Naive thymus-derived CD4-positive, alpha-beta T cell (primary cell): Measurements from ENCODE around the gene B4GALT4. TPM values are rescaled to one million over a fixed set of nuclear protein-coding genes. Genes with fewer than 3 reads are reported as not detected.
"Not testable (repeated sequence)": the region's sequence is repeated elsewhere in the genome, so short reads cannot be mapped to it uniquely, and the experiment has no call there.

Source experiments
- ATAC-seq: fragments of 150-1000 bp; cut with Tn5 transposase; 2 replicates; pipeline ENCODE4 v1.10.0; 2021; ENCODE audit warnings: mild to moderate bottlenecking, moderate library complexity
- CTCF ChIA-PET: fragments of 350-600 bp; sonication (Branson Sonifier 250); formaldehyde crosslinking; loops from one replicate; lab custom pipeline; 2021; ENCODE audit warnings: antibody characterized with exemption; lab: Charles Lee
- POLR2A ChIA-PET: fragments of 350-600 bp; sonication (Branson Sonifier 250); formaldehyde crosslinking; loops from one replicate; lab custom pipeline; 2021; ENCODE audit warnings: antibody characterized with exemption, inconsistent platforms; lab: Charles Lee
- DNase-seq, 9 donors: peaks; one replicate each; pipeline versions ENCODE4 v3.0.0 to v3.0.0-alpha.2; 2020 to 2022; ENCODE audit warnings: mixed read lengths in 1 of 9
- H3K27ac ChIP-seq: one replicate; pipeline ENCODE4 v1.7.0; 2013; ENCODE audit warnings: mild to moderate bottlenecking, low read depth, low read length, moderate library complexity
- H3K27me3 ChIP-seq, 2 donors: one replicate each; pipeline ENCODE4 v1.7.0; 2013; ENCODE audit warnings: low read length in 2 of 2, mild to moderate bottlenecking in 2 of 2, moderate library complexity in 2 of 2; ENCODE audit not compliant: control insufficient read depth in 2 of 2, insufficient read depth in 2 of 2
- H3K36me3 ChIP-seq, 3 experiments: 1 replicate in 2 of 3; 2 replicates in 1 of 3; pipeline ENCODE4 v1.7.0; 2013; ENCODE audit warnings: low read length in 3 of 3, mild to moderate bottlenecking in 3 of 3, moderate library complexity in 1 of 3; ENCODE audit not compliant: insufficient read depth in 3 of 3, control insufficient read depth in 2 of 3
- H3K4me1 ChIP-seq, 2 donors: one replicate each; pipeline ENCODE4 v1.7.0; 2013; ENCODE audit warnings: low read length in 2 of 2, mild to moderate bottlenecking in 2 of 2, moderate library complexity in 1 of 2; ENCODE audit not compliant: control insufficient read depth in 2 of 2, insufficient read depth in 2 of 2
- H3K4me3 ChIP-seq: 2 replicates; pipeline ENCODE4 v1.7.0; 2013; ENCODE audit warnings: mild to moderate bottlenecking, low read length
- H3K9me3 ChIP-seq, 3 experiments: 1 replicate in 2 of 3; 2 replicates in 1 of 3; pipeline ENCODE4 v1.7.0; 2013; ENCODE audit warnings: low read length in 3 of 3; ENCODE audit not compliant: control insufficient read depth in 2 of 3
- H3K27ac Mint-ChIP-seq, 9 donors: one replicate each; pipeline ENCODE4 v1.8.0; 2020 to 2022; ENCODE audit warnings: mixed read lengths in 9 of 9, mild to moderate bottlenecking in 8 of 9, moderate library complexity in 5 of 9, inconsistent platforms in 2 of 9
- H3K27me3 Mint-ChIP-seq, 5 donors: one replicate each; pipeline ENCODE4 v1.8.0; 2021 to 2022; ENCODE audit warnings: mixed read lengths in 5 of 5, mild to moderate bottlenecking in 1 of 5
- H3K36me3 Mint-ChIP-seq, 5 donors: one replicate each; pipeline ENCODE4 v1.8.0; 2020 to 2022; ENCODE audit warnings: mixed read lengths in 5 of 5, mild to moderate bottlenecking in 3 of 5, inconsistent platforms in 1 of 5
- H3K4me1 Mint-ChIP-seq, 7 donors: one replicate each; pipeline ENCODE4 v1.8.0; 2020 to 2022; ENCODE audit warnings: mixed read lengths in 7 of 7, mild to moderate bottlenecking in 3 of 7, inconsistent platforms in 1 of 7
- H3K4me3 Mint-ChIP-seq, 10 donors: one replicate each; pipeline ENCODE4 v1.8.0; 2020 to 2022; ENCODE audit warnings: mild to moderate bottlenecking in 10 of 10, mixed read lengths in 10 of 10, moderate library complexity in 6 of 10, inconsistent platforms in 2 of 10
- H3K9me3 Mint-ChIP-seq, 11 donors: one replicate each; pipeline ENCODE4 v1.8.0; 2020 to 2022; ENCODE audit warnings: mixed read lengths in 11 of 11, mild to moderate bottlenecking in 4 of 11, inconsistent platforms in 1 of 11, moderate library complexity in 1 of 11
- intact Hi-C, 2 donors: fragments of 100-400 bp; cut with micrococcal nuclease; formaldehyde crosslinking; loops; one replicate each; pipeline ENCODE4 v1.15.1; 2023
- polyA plus RNA-seq, 2 donors: library from polyadenylated mRNA; unstranded; fragments of 300-500 nt; fragmentation: Illumina TruSeq; gene quantifications; one replicate each; pipeline ENCODE4 v1.2.3, GENCODE V29; 2021
- total RNA-seq, 6 experiments: library from RNA in 5 of 6; stranded (reverse) in 5 of 6; gene quantifications; 1 replicate in 5 of 6; 2 replicates in 1 of 6; pipeline ENCODE4 v1.2.3 and lab custom pipeline; 2021 to 2026

The B4GALT4 gene
- total and polyA plus RNA-seq, 7 experiments from 2014 or later, result 17.9 to 39.8 (median 29.6) TPM

GRCh38 chr3:119257111-119257510, 16.4 kb upstream of the B4GALT4 start:
- ATAC-seq, result no peak

GRCh38 chr3:119255214-119255613, 14.5 kb upstream of the B4GALT4 start:
- Mint-ChIP-seq H3K27me3 (peaks cover 0 to 23% (median 0%) of the 10 kb centered on the region in 5 donors), H3K36me3 (no peaks in the 10 kb centered on the region), H3K4me1 (peaks cover 0 to 6% (median 2%) of the 10 kb centered on the region in 7 donors), H3K4me3 (no peak overlapping the region), H3K27ac (no peak overlapping the region), H3K9me3 (peaks cover 0 to 5% (median 0%) of the 10 kb centered on the region in 11 donors)
- Histone ChIP-seq H3K36me3 (no peaks in the 10 kb centered on the region), H3K4me1 (no peaks in the 10 kb centered on the region), H3K27me3 (no peaks in the 10 kb centered on the region), H3K4me3 (no peak overlapping the region), H3K9me3 (no peaks in the 10 kb centered on the region), H3K27ac (no peak overlapping the region)
- DNase-seq, result no peak
- intact Hi-C loops, result no loop called here
- POLR2A ChIA-PET, result no interaction called here
- no peak for ATAC-seq
- CTCF ChIA-PET, result no interaction called here

More at GRCh38 chr3:119257111-119257510, 16.4 kb upstream of the B4GALT4 start:
- ChIA-PET POLR2A (no interaction called here), CTCF (interaction anchor here (0.6 kb wide), 1 partner anchor 220 kb away, joined by 5 read pairs; no protein-coding TSS in a partner anchor)
- intact Hi-C loops, result no loop called here
- no peaks in the 10 kb centered on the region for H3K27me3 ChIP-seq
- H3K4me3 ChIP-seq, result no peak overlapping the region
- Mint-ChIP-seq H3K4me1 (peaks cover 0 to 12% (median 6%) of the 10 kb centered on the region in 7 donors), H3K27ac (no peak overlapping the region), H3K27me3 (peaks cover 0 to 13% (median 0%) of the 10 kb centered on the region in 5 donors), H3K36me3 (no peaks in the 10 kb centered on the region), H3K9me3 (peaks cover 0 to 3% (median 0%) of the 10 kb centered on the region in 11 donors), H3K4me3 (no peak overlapping the region)
- no peak overlapping the region for H3K27ac ChIP-seq
- DNase-seq, result no peak
- no peaks in the 10 kb centered on the region for H3K4me1 ChIP-seq
- no peaks in the 10 kb centered on the region for H3K9me3 ChIP-seq
- no peaks in the 10 kb centered on the region for H3K36me3 ChIP-seq

DNA sequence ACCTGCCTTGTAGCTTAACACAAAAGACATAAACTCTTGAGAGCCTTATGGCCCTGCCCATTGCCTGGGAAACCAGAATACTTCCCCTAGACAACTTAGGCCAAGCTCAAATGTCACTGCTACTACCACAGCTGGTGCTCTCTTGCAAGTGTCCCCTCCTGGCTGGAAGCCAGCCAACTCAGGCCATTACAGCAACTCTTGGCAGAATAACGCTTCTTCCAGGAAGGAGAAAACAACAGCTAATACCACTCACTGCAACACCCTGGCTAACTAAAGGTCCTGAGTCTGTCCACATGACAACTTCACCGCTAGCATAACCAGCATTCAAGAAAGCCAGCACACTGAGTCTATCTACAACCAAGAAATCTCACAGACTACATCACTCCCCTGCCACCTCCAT, 5.1 kb upstream of the B4GALT4 start:
- H3K27me3 Mint-ChIP-seq, result peaks cover 0 to 18% (median 0%) of the 10 kb centered on the region in 5 donors
- peaks cover 4 to 23% (median 12%) of the 10 kb centered on the region in 5 donors for H3K36me3 Mint-ChIP-seq

DNA sequence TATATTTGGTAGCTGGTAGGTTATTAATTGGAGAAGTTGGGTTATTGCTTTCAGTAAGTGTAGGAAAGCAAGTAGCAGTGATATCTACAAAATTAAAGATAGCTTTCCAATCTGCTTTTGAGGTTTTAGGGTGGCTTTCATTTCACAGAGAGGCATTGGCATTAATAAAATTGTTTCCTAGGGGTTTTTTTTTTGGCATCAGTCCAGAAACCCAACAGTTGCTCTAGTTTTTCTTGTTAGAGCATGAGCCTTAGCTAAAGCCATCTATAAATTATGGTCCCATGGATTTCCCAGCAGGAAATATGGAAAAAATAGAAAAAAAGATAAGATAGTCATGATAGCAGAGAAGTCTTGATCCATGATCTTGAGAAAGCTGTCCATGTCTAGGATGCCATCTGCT, 3.0 kb upstream of the B4GALT4 start:
- Histone ChIP-seq H3K4me1 (peaks cover 5 to 10% of the 10 kb centered on the region in 2 donors), H3K27me3 (no peaks in the 10 kb centered on the region), H3K4me3 (no peak overlapping the region), H3K36me3 (no peaks in the 10 kb centered on the region), H3K9me3 (peaks cover 0 to 24% (median 0%) of the 10 kb centered on the region in 3 experiments), H3K27ac (no peak overlapping the region)
- DNase-seq, result no peak
- no peak for ATAC-seq
- H3K27ac Mint-ChIP-seq, result no peak overlapping the region
- intact Hi-C loops, result loop anchor here in 1 of 2 donors (10.0 kb wide), 1 partner anchor 1351 kb away; the partner anchor contains the start of gene NDUFB4
- H3K9me3 Mint-ChIP-seq, result peaks cover 2 to 28% (median 12%) of the 10 kb centered on the region in 11 donors
- ChIA-PET CTCF (interaction anchor here (0.6 to 2.1 kb wide), 3 partner anchors 9 to 360 kb away, joined by 3 to 7 read pairs (median 4); partner anchors contain the start of gene TEX55), POLR2A (no interaction called here)
- H3K4me1 Mint-ChIP-seq, result peaks cover 9 to 19% (median 11%) of the 10 kb centered on the region in 7 donors
- no peak overlapping the region for H3K4me3 Mint-ChIP-seq
- peaks cover 4 to 14% (median 6%) of the 10 kb centered on the region in 5 donors for H3K36me3 Mint-ChIP-seq
- peaks cover 0 to 5% (median 0%) of the 10 kb centered on the region in 5 donors for H3K27me3 Mint-ChIP-seq

More for the DNA sequence above, 5.1 kb upstream of the B4GALT4 start:
- H3K4me3 ChIP-seq, result no peak overlapping the region
- DNase-seq (no peak), ATAC-seq (no peak)
- Mint-ChIP-seq H3K4me3 (no peak overlapping the region), H3K4me1 (peaks cover 0 to 7% (median 0%) of the 10 kb centered on the region in 7 donors), H3K27ac (no peak overlapping the region), H3K9me3 (peaks cover 2 to 48% (median 18%) of the 10 kb centered on the region in 11 donors)
- no peaks in the 10 kb centered on the region for H3K36me3 ChIP-seq
- ChIA-PET CTCF (interaction anchor here (0.6 to 1.2 kb wide), 6 partner anchors 28 to 361 kb away, joined by 3 to 5 read pairs (median 3); partner anchors contain the start of gene IGSF11), POLR2A (no interaction called here)
- no peak overlapping the region for H3K27ac ChIP-seq
- peaks cover 0 to 24% (median 0%) of the 10 kb centered on the region in 3 experiments for H3K9me3 ChIP-seq
- peaks cover 0 to 5% of the 10 kb centered on the region in 2 donors for H3K4me1 ChIP-seq
- intact Hi-C loops, result loop anchor here in 1 of 2 donors (10.0 kb wide), 1 partner anchor 1349 kb away; the partner anchor contains the start of gene NDUFB4
- H3K27me3 ChIP-seq, result no peaks in the 10 kb centered on the region

DNA sequence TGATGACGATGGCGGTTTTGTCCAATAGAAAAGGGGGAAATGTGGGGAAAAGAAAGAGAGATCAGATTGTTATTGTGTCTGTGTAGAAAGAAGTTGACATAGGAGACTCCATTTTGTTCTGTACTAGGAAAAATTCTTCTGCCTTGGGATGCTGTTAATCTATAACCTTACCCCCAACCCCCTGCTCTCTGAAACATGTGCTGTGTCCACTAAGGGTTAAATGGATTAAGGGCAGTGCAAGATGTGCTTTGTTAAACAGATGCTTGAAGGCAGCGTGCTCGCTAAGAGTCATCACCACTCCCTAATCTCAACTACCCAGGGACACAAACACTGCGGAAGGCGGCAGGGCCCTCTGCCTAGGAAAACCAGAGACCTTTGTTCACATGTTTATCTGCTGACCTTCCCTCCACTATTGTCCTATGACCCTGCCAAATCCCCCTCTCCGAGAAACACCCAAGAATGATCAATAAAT, 2.4 kb upstream of the B4GALT4 start:
- H3K27me3 ChIP-seq, H3K4me3 ChIP-seq, H3K27me3 Mint-ChIP-seq, POLR2A ChIA-PET, ATAC-seq, H3K4me3 Mint-ChIP-seq, DNase-seq, H3K27ac ChIP-seq, H3K36me3 ChIP-seq, H3K27ac Mint-ChIP-seq: not testable (repeated sequence)
- Histone ChIP-seq H3K9me3 (peaks cover 0 to 20% (median 0%) of the 10 kb centered on the region in 3 experiments), H3K4me1 (peaks cover 5 to 12% of the 10 kb centered on the region in 2 donors)
- CTCF ChIA-PET, result interaction anchor here (0.8 kb wide), 1 partner anchor 97 kb away, joined by 3 read pairs; the partner anchor contains the start of gene TEX55
- peaks cover 4 to 14% (median 6%) of the 10 kb centered on the region in 5 donors for H3K36me3 Mint-ChIP-seq
- peaks cover 9 to 25% (median 15%) of the 10 kb centered on the region in 7 donors for H3K4me1 Mint-ChIP-seq
- intact Hi-C loops, result loop anchor here in 1 of 2 donors (10.0 kb wide), 1 partner anchor 1352 kb away; the partner anchor contains the start of gene NDUFB4
- peaks cover 2 to 22% (median 12%) of the 10 kb centered on the region in 11 donors for H3K9me3 Mint-ChIP-seq

DNA sequence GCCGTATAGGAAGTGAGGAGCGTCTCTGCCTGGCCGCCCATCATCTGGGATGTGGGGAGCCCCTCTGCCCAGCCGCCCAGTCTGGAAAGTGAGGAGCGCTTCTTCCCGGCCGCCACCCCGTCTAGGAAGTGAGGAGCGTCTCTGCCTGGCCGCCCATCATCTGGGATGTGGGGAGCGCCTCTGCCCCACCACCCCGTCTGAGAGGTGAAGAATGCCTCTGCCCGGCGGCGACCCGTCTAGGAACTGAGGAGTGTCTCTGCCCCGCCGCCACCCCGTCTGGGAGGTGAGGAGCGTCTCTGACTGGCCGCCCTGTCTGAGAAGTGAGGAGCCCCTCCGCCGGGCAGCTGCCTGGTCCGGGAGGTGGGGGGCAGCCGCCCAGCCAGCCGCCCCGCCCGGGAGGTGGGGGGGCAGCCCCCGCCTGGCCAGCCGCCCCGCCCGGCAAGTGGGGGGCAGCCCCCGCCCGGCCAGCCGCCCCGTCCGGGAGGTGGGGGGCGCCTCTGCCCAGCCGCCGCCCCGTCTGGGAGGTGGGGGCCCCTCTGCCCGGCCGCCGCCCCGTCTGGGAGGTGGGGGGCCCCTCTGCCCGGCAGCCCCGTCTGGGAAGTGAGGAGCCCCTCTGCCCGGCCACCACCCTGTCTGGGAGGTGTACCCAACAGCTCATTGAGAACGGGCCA, 1.8 kb upstream of the B4GALT4 start:
- ChIA-PET CTCF (interaction anchor here (1.3 to 2.0 kb wide), 5 partner anchors 110 to 365 kb away, joined by 3 to 38 read pairs (median 13); partner anchors contain the start of gene IGSF11), POLR2A (interaction anchor here (0.7 to 0.8 kb wide), 2 partner anchors 32 to 621 kb away, joined by 3 read pairs; no protein-coding TSS in a partner anchor)
- peaks cover 11 to 28% (median 19%) of the 10 kb centered on the region in 7 donors for H3K4me1 Mint-ChIP-seq
- peaks cover 6 to 16% of the 10 kb centered on the region in 2 donors for H3K4me1 ChIP-seq
- H3K9me3 Mint-ChIP-seq, result peaks cover under 1 to 16% (median 7%) of the 10 kb centered on the region in 11 donors
- H3K27ac Mint-ChIP-seq, H3K27me3 ChIP-seq, H3K27ac ChIP-seq, H3K4me3 ChIP-seq, H3K36me3 ChIP-seq, DNase-seq, H3K4me3 Mint-ChIP-seq, H3K27me3 Mint-ChIP-seq, ATAC-seq: not testable (repeated sequence)
- intact Hi-C loops, result loop anchor here in 1 of 2 donors (10.0 kb wide), 1 partner anchor 1352 kb away; the partner anchor contains the start of gene NDUFB4
- H3K36me3 Mint-ChIP-seq, result peaks cover 2 to 10% (median 3%) of the 10 kb centered on the region in 5 donors
- peaks cover 0 to 14% (median 0%) of the 10 kb centered on the region in 3 experiments for H3K9me3 ChIP-seq
